Adipose tissue (tissue), 3 donors: ENCODE results near the gene TMEM63A. TPM values are rescaled to one million over a fixed set of nuclear protein-coding genes. Genes with fewer than 3 reads are reported as not detected.
A peak's percentile ranks its signal among the peaks of the same experiment; 100 is the strongest.
"Not testable (repeated sequence)": the region's sequence is repeated elsewhere in the genome, so short reads cannot be mapped to it uniquely, and the experiment has no call there.

Source experiments
- H3K27ac ChIP-seq: one replicate; pipeline ENCODE4 v1.5.1; 2013; ENCODE audit warnings: low read depth, low read length
- WGBS, 3 donors: extraction: QIAGEN DNeasy Blood & Tissue Kit; methylation state at CpG; one replicate each; pipeline ENCODE4 v1.1.7; 2013; 5-methylcytosine and 5-hydroxymethylcytosine counted together
- polyA plus RNA-seq, 3 donors: library from polyadenylated mRNA; stranded (reverse); fragments of 200-250 nt; gene quantifications; one replicate each; pipeline ENCODE4 v1.2.3, GENCODE V29; 2013
- donor health status: healthy with polysubstance abuse.
- donor health status: Bipolar disorder and iron deficiency.
- donor health status: healthy.

The TMEM63A gene
- polyA plus RNA-seq, 3 donors = 26.2 to 51.8 (median 45.9) TPM

GRCh38 chr1:225840223-225840610, 42.0 kb downstream of the TMEM63A start:
- 83 to 95% (median 88%) methylated on average over 1 of the region's 1 CpG for WGBS, 3 donors
- no peak overlapping the region for H3K27ac ChIP-seq

DNA sequence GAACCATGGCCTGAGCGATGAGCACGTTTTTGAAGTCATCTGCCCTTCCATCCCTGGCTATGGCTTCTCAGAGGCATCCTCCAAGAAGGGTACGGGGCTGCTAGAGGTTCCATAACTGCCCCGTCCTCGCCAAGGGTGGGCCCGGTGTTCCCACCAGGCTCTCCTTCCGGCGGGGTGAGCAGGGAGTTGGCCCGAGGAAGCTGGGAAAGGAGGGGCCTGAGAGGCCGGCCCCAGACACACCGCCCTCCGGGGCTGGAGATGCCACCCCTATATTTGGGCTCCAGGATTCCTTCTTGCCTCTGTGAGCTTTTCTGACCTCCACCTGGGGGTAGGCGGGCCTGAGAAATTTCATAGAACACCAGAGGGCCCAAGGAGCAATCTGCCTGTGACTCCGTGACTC, 43.4 kb downstream of the TMEM63A start:
- 89 to 92% (median 89%) methylated on average over 14 of the region's 14 CpGs for WGBS, 3 donors
- no peak overlapping the region for H3K27ac ChIP-seq

- H3K27ac ChIP-seq = not testable (repeated sequence)
- 75 to 85% (median 80%) methylated on average over 4 of the region's 4 CpGs for WGBS, 3 donors
These were observed 45.9 kb downstream of the TMEM63A start for GRCh38 chr1:225836296-225836695.

GRCh38 chr1:225835856-225836255, 46.3 kb downstream of the TMEM63A start:
- no peak overlapping the region for H3K27ac ChIP-seq
- 18 to 33% (median 18%) methylated on average over 3 of the region's 3 CpGs for WGBS, 3 donors

- 52 to 64% (median 57%) methylated on average over 7 of the region's 7 CpGs for WGBS, 3 donors
- no peak overlapping the region for H3K27ac ChIP-seq
These were observed 47.5 kb downstream of the TMEM63A start for GRCh38 chr1:225834417-225835329.

DNA sequence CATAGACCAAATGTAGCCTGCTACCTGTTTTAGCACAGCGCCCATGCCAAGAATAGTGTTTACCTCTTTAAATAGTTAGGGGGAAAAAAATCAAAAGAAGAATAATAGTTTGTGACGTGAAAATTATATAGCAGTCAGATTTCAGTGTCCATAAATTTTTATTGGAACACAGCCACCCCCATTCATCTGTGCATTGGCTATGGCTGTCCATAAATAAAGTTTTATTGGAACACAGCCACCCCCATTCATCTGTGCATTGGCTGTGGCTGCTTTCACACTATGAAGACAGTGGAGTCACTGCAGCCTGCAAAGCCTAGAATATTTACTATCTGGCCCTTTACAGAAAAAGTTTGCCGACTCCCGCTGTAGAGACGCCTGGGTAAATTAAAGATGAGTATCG, 51.3 kb downstream of the TMEM63A start:
- WGBS, 3 donors = 87 to 95% (median 91%) methylated on average over 6 of the region's 6 CpGs
- H3K27ac ChIP-seq = no peak overlapping the region

DNA sequence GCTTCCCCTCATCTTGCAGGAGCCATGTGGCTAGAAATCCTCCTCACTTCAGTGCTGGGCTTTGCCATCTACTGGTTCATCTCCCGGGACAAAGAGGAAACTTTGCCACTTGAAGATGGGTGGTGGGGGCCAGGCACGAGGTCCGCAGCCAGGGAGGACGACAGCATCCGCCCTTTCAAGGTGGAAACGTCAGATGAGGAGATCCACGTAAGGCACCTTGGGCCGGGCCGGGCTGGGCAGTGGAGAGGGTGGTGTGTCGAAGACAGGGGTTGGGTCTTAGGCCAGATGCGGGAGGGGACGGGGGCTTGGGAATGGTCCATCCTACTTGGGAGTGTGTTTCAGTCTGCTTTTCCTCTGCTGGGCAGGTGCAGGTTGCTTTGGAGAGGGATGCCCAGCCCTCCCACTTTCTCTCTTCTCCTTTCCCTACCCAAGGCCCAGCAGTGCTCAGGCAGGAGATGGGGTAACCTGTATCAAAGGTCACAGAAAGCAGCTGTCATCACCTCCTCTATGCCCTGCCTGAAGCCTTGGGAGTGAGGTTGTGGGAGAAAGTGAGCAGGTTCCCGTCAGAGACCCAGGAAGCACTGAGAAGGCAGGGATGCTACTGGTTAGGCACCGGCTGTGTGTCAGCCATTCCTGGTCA, 53.4 kb downstream of the TMEM63A start:
- 87 to 94% (median 93%) methylated on average over 14 of the region's 14 CpGs for WGBS, 3 donors
- H3K27ac ChIP-seq = no peak overlapping the region

DNA sequence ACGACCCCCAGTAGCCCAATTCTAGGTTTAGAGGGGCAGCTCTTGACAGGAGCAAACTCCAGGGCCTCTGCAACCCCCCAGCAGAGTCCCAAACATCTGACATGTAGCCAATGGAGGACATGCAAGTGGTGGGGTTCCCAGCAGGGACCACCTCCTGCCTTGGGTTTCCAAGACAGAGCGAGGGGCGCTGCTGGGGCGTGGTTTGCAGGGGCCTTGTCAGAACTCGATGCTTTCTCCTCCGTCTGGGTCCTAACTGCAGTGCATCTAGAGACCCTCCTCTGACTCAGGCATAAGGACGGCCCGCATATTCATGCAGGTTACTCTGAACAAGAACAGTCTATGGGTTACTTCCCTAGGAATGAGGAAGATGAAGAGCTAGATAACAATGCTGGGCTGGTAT, 55.1 kb downstream of the TMEM63A start:
- H3K27ac ChIP-seq = no peak overlapping the region
- 47 to 97% (median 76%) methylated on average over 8 of the region's 8 CpGs for WGBS, 3 donors

DNA sequence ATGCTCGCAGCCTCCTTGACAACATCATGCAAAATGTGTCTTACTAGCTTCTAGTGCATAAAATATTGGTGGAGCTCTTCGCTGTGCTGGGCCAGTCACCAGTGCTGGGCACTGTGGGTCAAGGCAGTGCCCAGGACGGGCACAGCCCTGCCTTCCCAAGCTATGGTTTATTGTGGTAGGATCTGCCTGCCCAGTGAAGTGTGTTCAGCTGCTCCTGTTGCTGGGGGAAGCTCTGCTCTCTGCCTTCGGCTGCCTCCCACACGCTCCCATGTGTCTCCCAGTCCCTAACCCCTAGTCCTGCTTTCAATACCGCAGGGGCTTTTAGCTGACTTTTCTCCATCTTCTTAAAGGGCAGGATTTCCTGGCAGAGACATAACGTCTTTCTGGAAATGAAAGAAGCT, 56.6 kb downstream of the TMEM63A start:
- WGBS, 3 donors = 22 to 52% (median 37%) methylated on average over 7 of the region's 7 CpGs
- H3K27ac ChIP-seq = no peak overlapping the region

GRCh38 chr1:225825078-225825477, 57.1 kb downstream of the TMEM63A start:
- no peak overlapping the region for H3K27ac ChIP-seq
- 26 to 69% (median 68%) methylated on average over 6 of the region's 6 CpGs for WGBS, 3 donors

GRCh38 chr1:225824533-225824941, 57.6 kb downstream of the TMEM63A start:
- 43 to 94% (median 93%) methylated on average over 12 of the region's 12 CpGs for WGBS, 3 donors
- no peak overlapping the region for H3K27ac ChIP-seq

- no peak overlapping the region for H3K27ac ChIP-seq
- 57 to 80% (median 75%) methylated on average over 12 of the region's 12 CpGs for WGBS, 3 donors
These were observed 58.3 kb downstream of the TMEM63A start for GRCh38 chr1:225823811-225824261.

- H3K27ac ChIP-seq = no peak overlapping the region
- WGBS, 3 donors = 67 to 77% (median 76%) methylated on average over 12 of the region's 12 CpGs
These were observed 59.4 kb downstream of the TMEM63A start for GRCh38 chr1:225822655-225823403.

DNA sequence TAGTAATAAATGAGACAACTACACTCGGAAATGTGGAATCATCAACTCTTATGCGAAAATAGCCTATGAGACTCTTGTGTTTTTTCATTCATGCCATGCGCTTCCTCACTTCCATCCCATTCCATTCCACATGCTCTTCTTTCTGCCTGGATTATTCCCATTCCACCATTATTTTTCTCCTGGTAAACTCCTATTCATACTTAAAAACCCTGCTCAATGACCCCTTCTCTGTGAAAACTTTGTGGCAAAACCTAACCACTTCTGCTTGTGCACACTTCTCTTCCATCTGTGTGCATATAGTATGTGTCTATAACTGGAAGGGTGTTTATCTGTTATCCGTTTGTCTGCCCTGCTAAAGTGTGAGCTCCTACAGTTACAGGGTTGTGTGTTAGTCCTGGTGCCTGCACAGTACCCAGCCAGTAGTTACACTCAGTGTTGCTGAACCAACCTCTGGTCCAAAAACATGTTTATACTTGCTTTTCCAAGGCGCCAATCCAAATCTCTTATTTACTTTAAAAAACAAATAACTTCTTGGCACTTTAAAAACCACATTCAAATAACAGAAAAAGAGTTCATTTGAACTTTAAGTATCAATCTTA, 61.6 kb downstream of the TMEM63A start:
- 71 to 90% (median 88%) methylated on average over 5 of the region's 5 CpGs for WGBS, 3 donors
- no peak overlapping the region for H3K27ac ChIP-seq

- WGBS, 3 donors = 51 to 89% (median 85%) methylated on average over 12 of the region's 12 CpGs
- no peak overlapping the region for H3K27ac ChIP-seq
These were observed 62.6 kb downstream of the TMEM63A start for GRCh38 chr1:225819346-225820192.

DNA sequence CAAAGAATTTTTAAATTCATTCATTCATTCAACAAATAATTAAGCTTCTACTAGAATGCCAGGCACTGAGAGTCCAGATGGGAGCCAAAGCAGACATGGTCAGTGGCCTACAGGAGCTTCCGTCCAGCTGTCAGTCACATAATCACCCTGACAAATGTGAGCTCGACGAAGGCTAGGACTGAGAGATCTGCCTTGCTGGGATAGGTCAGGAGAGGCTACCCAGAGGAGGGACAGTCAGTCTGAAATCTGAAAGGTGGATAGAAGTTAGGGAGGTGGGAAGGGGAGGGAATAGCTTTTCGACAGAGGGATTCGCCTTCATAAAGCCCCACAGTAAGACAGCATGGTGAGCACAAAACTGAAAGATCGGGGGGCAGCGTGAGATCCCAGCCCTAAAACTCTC, 64.0 kb downstream of the TMEM63A start:
- WGBS, 3 donors = 72 to 93% (median 84%) methylated on average over 7 of the region's 7 CpGs
- peak overlapping the region; percentile 58 for H3K27ac ChIP-seq

DNA sequence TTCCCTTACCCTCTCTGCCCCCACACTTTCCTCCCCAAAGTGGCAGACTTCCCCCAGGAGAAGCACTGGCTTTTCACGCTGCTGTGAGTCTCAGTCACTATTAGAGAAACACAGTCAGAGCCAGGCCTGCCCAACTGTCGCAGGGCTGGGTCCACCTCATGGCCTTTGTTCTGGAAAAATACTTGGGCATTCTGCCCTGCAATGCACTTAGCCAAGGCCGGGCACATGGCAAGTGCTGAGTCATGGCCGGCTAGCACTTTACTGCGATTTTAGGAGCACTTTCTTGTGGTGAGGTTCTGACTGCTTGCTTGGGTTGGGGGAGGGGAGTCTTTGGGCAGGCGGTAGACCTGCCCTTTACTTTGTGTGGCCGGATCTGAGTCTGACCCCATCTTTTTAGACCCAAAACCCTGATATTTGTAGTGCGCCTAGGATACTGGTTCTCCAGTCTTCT, 64.5 kb downstream of the TMEM63A start:
- peak overlapping the region; percentile 9 for H3K27ac ChIP-seq
- 22 to 36% (median 32%) methylated on average over 8 of the region's 8 CpGs for WGBS, 3 donors
